GM19099 (cell line): ENCODE data around the gene KPNB1.

Source experiments
- POLR2A ChIP-seq: IDR thresholded peaks from 3 replicates; pipeline ENCODE4 v1.6.1; 2011; ENCODE audit warnings: low read depth; ENCODE audit not compliant: insufficient read length; ENCODE audit errors: extremely low read depth

Gene KPNB1

DNA sequence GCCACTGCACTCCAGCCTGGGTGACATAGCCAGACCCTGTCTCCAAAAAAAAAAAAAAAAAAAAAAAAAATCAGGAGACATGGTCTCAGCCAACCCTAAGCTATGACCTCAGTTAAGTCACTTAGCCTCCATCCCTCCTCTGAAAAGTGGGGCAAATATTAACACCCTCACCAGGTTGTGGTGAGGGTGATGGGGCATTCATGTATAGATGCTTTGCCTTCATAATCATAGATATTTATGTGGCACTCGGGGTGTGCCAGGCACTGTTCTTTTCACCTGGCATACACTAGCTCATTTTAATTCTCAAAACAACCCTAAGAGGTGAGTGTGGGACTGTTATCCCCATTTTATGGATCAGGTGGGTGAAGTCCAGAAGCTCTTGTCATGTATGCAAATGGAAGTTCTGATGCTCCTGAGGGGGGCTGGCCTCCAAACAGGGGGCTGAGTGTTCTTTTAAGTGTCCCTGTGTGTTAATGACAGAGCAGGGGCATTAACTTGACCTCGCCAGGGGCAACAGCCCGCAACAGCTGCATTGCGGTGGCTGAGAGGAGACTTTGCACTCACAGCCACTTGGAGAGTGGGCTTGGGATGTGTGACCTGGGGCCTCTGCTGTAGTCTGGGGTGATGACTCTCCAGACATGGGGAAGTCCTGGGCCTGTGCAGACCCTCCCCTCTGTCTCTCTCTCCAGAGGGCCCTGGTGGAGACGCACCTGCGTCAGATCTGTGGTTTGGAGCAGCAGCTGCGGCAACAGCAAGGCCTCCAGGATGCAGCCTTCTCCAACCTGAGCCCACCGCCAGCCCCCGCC is 48.4 kb downstream of the KPNB1 start:
- no peak for TF ChIP-seq POLR2A

- TF ChIP-seq POLR2A: no peak
Measured at GRCh38 chr17:47698749-47699535, 49.2 kb downstream of the KPNB1 start.

GRCh38 chr17:47699536-47699840 is 49.8 kb downstream of the KPNB1 start:
- TF ChIP-seq POLR2A: no peak

GRCh38 chr17:47700471-47701449 is 51.0 kb downstream of the KPNB1 start:
- TF ChIP-seq POLR2A: no peak

DNA sequence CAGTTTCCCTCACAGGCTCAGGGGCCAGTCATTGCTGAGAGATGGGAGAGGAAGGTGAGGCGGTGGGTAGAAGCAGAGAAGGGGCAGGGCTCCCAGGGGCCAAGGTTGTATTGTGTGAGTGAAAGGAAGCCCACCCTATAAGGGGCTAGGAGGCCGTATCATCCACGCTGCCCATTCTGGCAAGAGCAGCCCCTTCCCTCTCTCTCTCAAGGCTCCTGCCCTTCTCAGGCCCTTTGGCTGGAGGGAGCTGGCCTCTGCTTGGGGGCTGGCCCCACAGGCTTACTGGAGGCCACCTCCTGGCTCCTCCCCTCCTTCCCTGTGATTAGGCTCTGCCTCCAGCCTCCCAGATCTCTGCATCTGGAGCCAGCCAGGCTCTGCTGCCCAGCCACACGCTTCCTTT is 51.9 kb downstream of the KPNB1 start:
- no peak for TF ChIP-seq POLR2A

- no peak for TF ChIP-seq POLR2A
Measured at GRCh38 chr17:47702391-47702995, 52.8 kb downstream of the KPNB1 start.

- no peak for TF ChIP-seq POLR2A
Measured at GRCh38 chr17:47703191-47703591, 53.5 kb downstream of the KPNB1 start.

GRCh38 chr17:47703671-47704070 is 54.0 kb downstream of the KPNB1 start:
- TF ChIP-seq POLR2A: no peak

DNA sequence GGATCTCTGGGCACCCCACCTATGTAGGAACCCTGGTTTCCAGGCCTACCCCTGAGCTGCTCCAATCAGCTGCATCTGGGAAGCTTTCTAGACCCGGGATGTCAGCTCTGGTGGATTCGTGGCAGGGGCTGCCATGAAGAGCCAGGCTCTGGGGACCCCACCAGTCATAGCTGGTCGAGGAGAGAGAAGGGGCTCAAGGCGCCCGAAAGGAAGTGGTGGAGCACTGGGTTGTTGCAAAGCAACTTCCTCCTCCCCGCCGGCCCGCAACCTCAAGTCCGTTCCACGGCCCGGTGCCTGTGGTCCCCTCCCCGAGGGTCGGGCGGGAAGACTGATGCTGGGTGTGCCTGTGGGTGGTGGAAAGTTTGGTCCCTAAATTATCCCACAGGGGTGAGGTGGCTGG is 54.4 kb downstream of the KPNB1 start:
- no peak for TF ChIP-seq POLR2A

DNA sequence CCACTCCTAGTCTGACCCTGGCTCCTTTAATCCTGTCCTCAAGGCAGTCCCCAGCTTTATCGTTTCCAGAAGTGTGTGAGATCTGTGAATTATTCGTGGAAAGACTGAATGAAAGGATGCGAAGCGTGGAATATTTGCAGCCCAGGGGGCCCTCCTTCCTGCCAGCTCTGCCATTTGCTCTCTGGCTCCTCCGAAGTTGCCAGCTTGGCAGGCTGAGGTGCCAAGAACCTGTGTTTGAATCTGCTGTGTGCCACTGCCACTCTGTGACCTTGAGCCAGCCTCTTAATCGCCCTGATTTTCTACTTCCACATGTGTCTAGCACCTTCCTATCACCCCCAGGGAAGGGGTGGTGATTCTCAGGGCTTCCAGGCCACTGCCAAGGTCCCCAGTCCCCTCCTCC is 55.0 kb downstream of the KPNB1 start:
- TF ChIP-seq POLR2A: no peak

GRCh38 chr17:47705536-47706530 is 56.1 kb downstream of the KPNB1 start:
- no peak for TF ChIP-seq POLR2A

DNA sequence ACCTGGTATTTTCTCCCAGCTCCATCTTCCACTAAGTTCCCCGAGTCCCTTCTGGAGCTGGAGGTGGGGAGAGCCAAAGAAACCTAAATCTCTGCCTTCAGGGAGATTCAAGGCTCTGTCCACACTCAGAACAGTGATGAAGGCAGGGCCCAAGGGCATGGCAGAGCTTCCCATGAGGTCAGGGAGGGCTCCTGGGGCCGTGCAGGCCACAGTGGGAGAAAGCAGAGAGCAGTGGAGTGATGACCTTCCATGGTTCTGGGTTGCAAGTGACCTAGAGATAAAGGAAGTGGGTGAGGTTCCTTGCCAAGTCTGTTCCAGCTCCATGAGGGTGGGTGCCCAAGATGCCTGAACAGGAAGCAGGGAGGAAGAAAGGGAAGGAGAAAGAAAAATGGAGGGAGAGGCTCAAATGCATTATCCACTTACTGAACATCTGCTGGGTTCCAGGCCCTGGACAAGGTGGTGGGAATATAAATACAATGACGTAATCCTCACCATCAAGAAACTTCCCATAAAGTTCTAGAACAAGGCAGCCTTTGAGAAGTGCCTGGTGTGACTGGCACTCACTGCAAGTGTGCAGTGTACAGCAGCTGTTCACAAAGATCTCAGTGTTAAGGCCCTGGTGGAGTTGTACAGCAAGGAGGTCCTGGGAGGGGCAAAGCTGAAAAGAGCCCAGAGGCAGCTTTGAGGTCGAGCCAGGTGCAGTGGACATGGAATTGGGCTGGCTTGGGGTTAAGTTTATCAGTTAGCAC is 57.5 kb downstream of the KPNB1 start:
- no peak for TF ChIP-seq POLR2A

DNA sequence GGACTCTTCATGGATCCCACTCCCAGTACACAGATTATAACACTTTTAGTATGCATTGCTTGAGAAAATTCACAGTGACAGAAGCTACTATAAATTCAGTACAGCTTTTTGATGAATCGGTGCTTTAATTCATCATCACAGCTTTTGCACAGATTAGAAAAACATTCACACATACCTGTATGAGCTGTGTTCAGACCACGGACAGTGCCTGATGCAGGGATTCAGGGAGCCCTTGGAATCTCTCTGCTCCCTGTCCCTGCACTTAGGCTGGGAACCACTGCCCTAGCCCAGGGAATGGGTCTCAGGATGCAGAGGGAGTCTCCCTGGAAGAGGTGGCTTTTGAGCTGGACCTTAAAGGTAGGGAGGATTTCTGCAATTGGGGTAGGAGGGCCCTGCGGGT is 58.2 kb downstream of the KPNB1 start:
- no peak for TF ChIP-seq POLR2A
